NCI-H2107 treated with DMSO at 0.1 percent for 48 hours (cell line): ENCODE measurements around the gene PTPRG.
"Not testable (repeated sequence)": the region's sequence is repeated elsewhere in the genome, so short reads cannot be mapped to it uniquely, and the experiment has no call there.

Experiments used
- DNase-seq: peaks from one replicate; lab custom pipeline; 2025; ENCODE audit not compliant: unreplicated experiment; lab: John Stamatoyannopoulos, UW

Gene PTPRG

GRCh38 chr3:61682671-61683548 lies 121.5 kb downstream of the PTPRG start:
- no peak for DNase-seq

GRCh38 chr3:61683549-61684236 lies 122.3 kb downstream of the PTPRG start:
- no peak for DNase-seq

- DNase-seq = no peak
Observed at GRCh38 chr3:61684386-61684785, 123.0 kb downstream of the PTPRG start.

- DNase-seq = peak; percentile 85
Observed at GRCh38 chr3:61685755-61686154, 124.4 kb downstream of the PTPRG start.

- DNase-seq = no peak
Observed at GRCh38 chr3:61686228-61686648, 124.9 kb downstream of the PTPRG start.

- DNase-seq = no peak
Observed at GRCh38 chr3:61687206-61687605, 125.8 kb downstream of the PTPRG start.

GRCh38 chr3:61687663-61688306 lies 126.4 kb downstream of the PTPRG start:
- no peak for DNase-seq

GRCh38 chr3:61688307-61688984 lies 127.1 kb downstream of the PTPRG start:
- no peak for DNase-seq

GRCh38 chr3:61690016-61690415 lies 128.6 kb downstream of the PTPRG start:
- DNase-seq = no peak

GRCh38 chr3:61691466-61691865 lies 130.1 kb downstream of the PTPRG start:
- DNase-seq = no peak

- no peak for DNase-seq
Observed at GRCh38 chr3:61697301-61697700, 135.9 kb downstream of the PTPRG start.

GRCh38 chr3:61698278-61699072 lies 137.1 kb downstream of the PTPRG start:
- DNase-seq = not testable (repeated sequence)

GRCh38 chr3:61699622-61700021 lies 138.3 kb downstream of the PTPRG start:
- no peak for DNase-seq

- no peak for DNase-seq
Observed at GRCh38 chr3:61701011-61701410, 139.6 kb downstream of the PTPRG start.

GRCh38 chr3:61702453-61702852 lies 141.1 kb downstream of the PTPRG start:
- DNase-seq = no peak

- no peak for DNase-seq
Observed at GRCh38 chr3:61704807-61705206, 143.4 kb downstream of the PTPRG start.

- DNase-seq = no peak
Observed at GRCh38 chr3:61707492-61707891, 146.1 kb downstream of the PTPRG start.

GRCh38 chr3:61710920-61711319 lies 149.5 kb downstream of the PTPRG start:
- DNase-seq = not testable (repeated sequence)

GRCh38 chr3:61714225-61714624 lies 152.9 kb downstream of the PTPRG start:
- no peak for DNase-seq

- peak; percentile 47 for DNase-seq
Observed at GRCh38 chr3:61715886-61716527, 154.6 kb downstream of the PTPRG start.
